DOHH2 (cell line): ENCODE results near the gene BCAS1.
A peak's percentile ranks its signal among the peaks of the same experiment; 100 is the strongest.

Experiments
- H3F3A ChIP-seq: fragments of 200-600 bp; sonication (generic), shearing (Covaris generic); 2 replicates; pipeline ENCODE4 v1.6.0; 2016; ENCODE audit warnings: antibody characterized with exemption, mild to moderate bottlenecking; ENCODE audit not compliant: control insufficient read depth, insufficient read depth
- H3K27ac ChIP-seq: fragments of 200-600 bp; sonication (generic); 2 replicates; pipeline ENCODE4 v1.5.1; 2014; ENCODE audit warnings: low read depth, mild to moderate bottlenecking, low read length, moderate library complexity
- H3K27me3 ChIP-seq: fragments of 200-600 bp; sonication (generic); 2 replicates; pipeline ENCODE4 v1.6.1; 2014; ENCODE audit warnings: mild to moderate bottlenecking, low read length, mixed read lengths; ENCODE audit not compliant: control insufficient read depth
- H3K36me3 ChIP-seq: fragments of 200-600 bp; sonication (generic); 2 replicates; pipeline ENCODE4 v1.6.1; 2014; ENCODE audit warnings: mild to moderate bottlenecking, low read length, moderate library complexity, mixed read lengths; ENCODE audit not compliant: control insufficient read depth
- H3K4me1 ChIP-seq: fragments of 200-600 bp; sonication (generic); 2 replicates; pipeline ENCODE4 v1.6.1; 2014; ENCODE audit warnings: mild to moderate bottlenecking, low read length, mixed read lengths; ENCODE audit not compliant: control insufficient read depth
- H3K4me2 ChIP-seq: fragments of 200-600 bp; sonication (generic); 2 replicates; pipeline ENCODE4 v1.6.0; 2014; ENCODE audit warnings: mild to moderate bottlenecking, low read length, moderate library complexity
- H3K4me3 ChIP-seq: fragments of 200-600 bp; sonication (generic); 2 replicates; pipeline ENCODE4 v1.5.1; 2014; ENCODE audit warnings: mild to moderate bottlenecking, low read length, mixed read lengths
- H3K79me2 ChIP-seq: fragments of 200-600 bp; sonication (generic); 2 replicates; pipeline ENCODE4 v1.6.1; 2014; ENCODE audit warnings: mild to moderate bottlenecking, low read length, mixed read lengths; ENCODE audit not compliant: control insufficient read depth
- H3K9me2 ChIP-seq: fragments of 200-600 bp; sonication (generic); replicated peaks from 2 replicates; pipeline ENCODE4 v1.6.1; 2014; ENCODE audit warnings: mild to moderate bottlenecking, low read length, mixed read lengths; ENCODE audit not compliant: control insufficient read depth
- H3K9me3 ChIP-seq: fragments of 200-600 bp; sonication (generic); 2 replicates; pipeline ENCODE4 v1.6.1; 2014; ENCODE audit warnings: antibody characterized with exemption, low read length, mixed read lengths; ENCODE audit not compliant: control insufficient read depth, insufficient read depth
- H4K20me1 ChIP-seq: fragments of 200-600 bp; sonication (generic); 2 replicates; pipeline ENCODE4 v1.6.0; 2014; ENCODE audit warnings: low read depth, mild to moderate bottlenecking, antibody characterized with exemption, low read length, moderate library complexity; ENCODE audit not compliant: control insufficient read depth, insufficient read depth
- EZH2phosphoT487 ChIP-seq: fragments of 200-600 bp; sonication (generic); IDR thresholded peaks from 2 replicates; pipeline ENCODE4 v1.6.1; 2017; ENCODE audit warnings: borderline replicate concordance, mild to moderate bottlenecking, antibody characterized with exemption, low read length, moderate library complexity, mixed read lengths
- TF ChIP-seq, protein P1 (sequence below): fragments of 200-600 bp; sonication (generic); IDR thresholded peaks from one replicate; pipeline ENCODE4 v1.5.1; 2014; ENCODE audit warnings: antibody characterized with exemption, mild to moderate bottlenecking, low read depth, low read length; ENCODE audit not compliant: poor library complexity, severe bottlenecking

BCAS1 gene

GRCh38 chr20:53929399-53929798 lies 141.0 kb downstream of the BCAS1 start:
- H3K9me2 ChIP-seq = no peaks in the 10 kb centered on the region
- TF ChIP-seq EZH2phosphoT487 = no peak
- TF ChIP-seq, protein P1, sequence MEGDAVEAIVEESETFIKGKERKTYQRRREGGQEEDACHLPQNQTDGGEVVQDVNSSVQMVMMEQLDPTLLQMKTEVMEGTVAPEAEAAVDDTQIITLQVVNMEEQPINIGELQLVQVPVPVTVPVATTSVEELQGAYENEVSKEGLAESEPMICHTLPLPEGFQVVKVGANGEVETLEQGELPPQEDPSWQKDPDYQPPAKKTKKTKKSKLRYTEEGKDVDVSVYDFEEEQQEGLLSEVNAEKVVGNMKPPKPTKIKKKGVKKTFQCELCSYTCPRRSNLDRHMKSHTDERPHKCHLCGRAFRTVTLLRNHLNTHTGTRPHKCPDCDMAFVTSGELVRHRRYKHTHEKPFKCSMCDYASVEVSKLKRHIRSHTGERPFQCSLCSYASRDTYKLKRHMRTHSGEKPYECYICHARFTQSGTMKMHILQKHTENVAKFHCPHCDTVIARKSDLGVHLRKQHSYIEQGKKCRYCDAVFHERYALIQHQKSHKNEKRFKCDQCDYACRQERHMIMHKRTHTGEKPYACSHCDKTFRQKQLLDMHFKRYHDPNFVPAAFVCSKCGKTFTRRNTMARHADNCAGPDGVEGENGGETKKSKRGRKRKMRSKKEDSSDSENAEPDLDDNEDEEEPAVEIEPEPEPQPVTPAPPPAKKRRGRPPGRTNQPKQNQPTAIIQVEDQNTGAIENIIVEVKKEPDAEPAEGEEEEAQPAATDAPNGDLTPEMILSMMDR = no peak
- no peaks in the 10 kb centered on the region for H4K20me1 ChIP-seq
- H3K4me1 ChIP-seq = peaks cover 93% of the 10 kb centered on the region
- peak overlapping the region; percentile 99 for H3K27ac ChIP-seq
- peaks cover 52% of the 10 kb centered on the region for H3F3A ChIP-seq
- no peaks in the 10 kb centered on the region for H3K79me2 ChIP-seq
- no peak overlapping the region for H3K4me3 ChIP-seq
- no peaks in the 10 kb centered on the region for H3K36me3 ChIP-seq
- no peaks in the 10 kb centered on the region; the same call in 1 of the 2 replicates for H3K9me3 ChIP-seq
- H3K4me2 ChIP-seq = peak overlapping the region; percentile 91
- no peaks in the 10 kb centered on the region for H3K27me3 ChIP-seq

DNA sequence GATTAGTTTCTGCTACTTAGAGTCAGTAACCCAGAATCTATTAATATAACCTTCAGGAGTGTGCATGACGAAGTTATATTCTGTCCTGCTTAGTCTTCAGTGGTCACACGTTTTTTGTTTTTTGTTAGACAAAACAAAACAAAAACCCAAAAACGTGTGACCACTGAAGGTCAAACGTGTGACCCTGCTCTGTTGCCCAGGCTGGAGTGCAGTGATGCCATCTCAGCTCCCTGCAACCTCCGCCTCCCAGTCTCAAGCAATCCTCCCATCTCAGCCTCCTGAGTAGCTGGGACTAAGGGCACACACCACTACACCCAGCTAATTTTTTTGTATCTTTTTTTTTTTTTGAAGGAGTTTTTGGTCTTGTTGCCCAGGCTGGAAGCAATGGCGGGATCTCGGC lies 142.4 kb downstream of the BCAS1 start:
- H3K9me3 ChIP-seq = peaks cover 5% of the 10 kb centered on the region; the same call in 1 of the 2 replicates
- no peaks in the 10 kb centered on the region for H3K9me2 ChIP-seq
- H3K79me2 ChIP-seq = no peaks in the 10 kb centered on the region
- peaks cover 54% of the 10 kb centered on the region for H3F3A ChIP-seq
- H3K4me2 ChIP-seq = peak overlapping the region; percentile 93
- no peaks in the 10 kb centered on the region for H4K20me1 ChIP-seq
- peaks cover 4% of the 10 kb centered on the region for H3K36me3 ChIP-seq
- H3K4me3 ChIP-seq = no peak overlapping the region
- no peak for TF ChIP-seq EZH2phosphoT487
- TF ChIP-seq, protein P1 = no peak
- peaks cover 93% of the 10 kb centered on the region for H3K4me1 ChIP-seq
- H3K27ac ChIP-seq = peak overlapping the region; percentile 97
- no peaks in the 10 kb centered on the region for H3K27me3 ChIP-seq

- H3F3A ChIP-seq = peaks cover 54% of the 10 kb centered on the region
- peaks cover 4% of the 10 kb centered on the region for H3K36me3 ChIP-seq
- H4K20me1 ChIP-seq = no peaks in the 10 kb centered on the region
- H3K4me1 ChIP-seq = peaks cover 93% of the 10 kb centered on the region
- H3K4me3 ChIP-seq = peak overlapping the region; percentile 70
- no peak for TF ChIP-seq EZH2phosphoT487
- TF ChIP-seq, protein P1 = no peak
- H3K27me3 ChIP-seq = no peaks in the 10 kb centered on the region
- no peaks in the 10 kb centered on the region for H3K79me2 ChIP-seq
- H3K9me2 ChIP-seq = no peaks in the 10 kb centered on the region
- H3K27ac ChIP-seq = peak overlapping the region; percentile 97
- H3K4me2 ChIP-seq = peak overlapping the region; percentile 93
- H3K9me3 ChIP-seq = peaks cover 5% of the 10 kb centered on the region; the same call in 1 of the 2 replicates
These were observed 143.9 kb downstream of the BCAS1 start for GRCh38 chr20:53926428-53927028.
